GM12878 (cell line): ENCODE results near the gene MCOLN2. TPM values are rescaled to one million over a fixed set of nuclear protein-coding genes. Genes with fewer than 3 reads are reported as not detected.

Experiments
- ATAC-seq: fragments of 200-7000 bp; cut with Tn5 transposase; 3 replicates; pipeline ENCODE4 v1.9.1; 2020; ENCODE audit warnings: mild to moderate bottlenecking, moderate library complexity
- BruUV-seq: library from RNA; stranded (reverse); fragments of 400-500 nt; replicated peaks from 2 replicates; lab custom pipeline; 2021; lab: Mats Ljungman, UMichigan
- CTCF ChIA-PET: fragments of 300-600 bp; sonication (Branson Sonifier 250); formaldehyde crosslinking; extraction: SDS; loops from one replicate; lab custom pipeline; 2021; ENCODE audit warnings: inconsistent platforms; lab: Yijun Ruan, JAX
- POLR2A ChIA-PET: fragments of 350-600 bp; formaldehyde crosslinking; extraction: SDS; loops from one replicate; lab custom pipeline; 2021; ENCODE audit warnings: inconsistent platforms; lab: Charles Lee
- RAD21 ChIA-PET: fragments of 300-600 bp; sonication (Branson Sonifier 250); formaldehyde crosslinking; loops from one replicate; lab custom pipeline; 2023; ENCODE audit warnings: antibody characterized with exemption; ENCODE audit not compliant: unreplicated experiment; lab: Charles Lee
- SMC1A ChIA-PET: fragments of 300-600 bp; sonication (Branson Sonifier 250); formaldehyde crosslinking; loops from one replicate; lab custom pipeline; 2023; ENCODE audit not compliant: unreplicated experiment, uncharacterized antibody; lab: Charles Lee
- DNase-seq: peaks from one replicate; pipeline ENCODE4 v3.0.0-alpha.2; 2011; ENCODE audit warnings: low read depth, low spot score
- FAIRE-seq: peaks from 3 replicates; lab custom pipeline; 2011; peaks lifted over from hg19 to GRCh38; lab: Jason Lieb, UNC
- H2AFZ ChIP-seq: 2 replicates; pipeline ENCODE4 v1.6.0; 2011; ENCODE audit warnings: low read depth, low read length, control low read depth; ENCODE audit not compliant: control insufficient read depth
- H3K27ac ChIP-seq: 2 replicates; pipeline ENCODE4 v1.5.1; 2011; ENCODE audit warnings: control low read depth; ENCODE audit not compliant: control insufficient read depth, insufficient read depth
- H3K27me3 ChIP-seq, 2 experiments: replicated peaks in 1 of 2; 2 replicates each; pipeline versions ENCODE4 v1.6.0 to v1.6.1; 2011; ENCODE audit warnings: low read length in 1 of 2; ENCODE audit not compliant: control insufficient read depth in 2 of 2, insufficient read depth in 2 of 2
- H3K36me3 ChIP-seq, 2 experiments: 2 replicates each; pipeline ENCODE4 v1.5.1; 2011; ENCODE audit warnings: low read length in 1 of 2; ENCODE audit not compliant: control insufficient read depth in 2 of 2, insufficient read depth in 2 of 2
- H3K4me1 ChIP-seq: 2 replicates; pipeline ENCODE4 v1.6.1; 2011; ENCODE audit warnings: mild to moderate bottlenecking, low read length, moderate library complexity, mixed read lengths; ENCODE audit not compliant: control insufficient read depth, insufficient read depth
- H3K4me2 ChIP-seq: 2 replicates; pipeline ENCODE4 v1.6.0; 2011; ENCODE audit warnings: control low read depth; ENCODE audit not compliant: control insufficient read depth, insufficient read depth
- H3K4me3 ChIP-seq: fragments of 200-600 bp; sonication (generic); 2 replicates; pipeline ENCODE4 v1.5.1; 2016
- H3K79me2 ChIP-seq: 2 replicates; pipeline ENCODE4 v1.6.0; 2011; ENCODE audit warnings: low read length; ENCODE audit not compliant: control insufficient read depth, insufficient read depth
- H3K9ac ChIP-seq: 2 replicates; pipeline ENCODE4 v1.8.0; 2011; ENCODE audit warnings: low read length, control low read depth, mixed read lengths; ENCODE audit not compliant: control insufficient read depth, insufficient read depth
- H3K9me3 ChIP-seq: replicated peaks from 3 replicates; pipeline ENCODE4 v1.5.1; 2011; ENCODE audit warnings: mild to moderate bottlenecking, low read length; ENCODE audit not compliant: control insufficient read depth, insufficient read depth
- H4K20me1 ChIP-seq: 2 replicates; pipeline ENCODE4 v1.6.0; 2011; ENCODE audit not compliant: control insufficient read depth, insufficient read depth
- ATF3 ChIP-seq: IDR thresholded peaks from 2 replicates; pipeline ENCODE4 v1.6.1; 2011; ENCODE audit warnings: low read depth, mild to moderate bottlenecking, low read length, moderate library complexity, borderline replicate concordance; ENCODE audit errors: extremely low read depth
- CBFB ChIP-seq: IDR thresholded peaks from 2 replicates; pipeline ENCODE4 v1.6.1; 2016; ENCODE audit warnings: antibody characterized with exemption, low read depth
- CREB1 ChIP-seq: IDR thresholded peaks from 2 replicates; pipeline ENCODE4 v1.6.1; 2012; ENCODE audit warnings: low read depth, mild to moderate bottlenecking, inconsistent platforms
- DPF2 ChIP-seq: fragments of 450-650 bp; IDR thresholded peaks from 2 replicates; pipeline ENCODE4 v1.6.1; 2017; ENCODE audit warnings: mild to moderate bottlenecking
- GABPA ChIP-seq: IDR thresholded peaks from 2 replicates; pipeline ENCODE4 v1.6.1; 2014; ENCODE audit warnings: antibody characterized with exemption, low read depth, mild to moderate bottlenecking, inconsistent platforms
- HDGF ChIP-seq: fragments of 450-650 bp; IDR thresholded peaks from 2 replicates; pipeline ENCODE4 v1.6.1; 2016; ENCODE audit warnings: antibody characterized with exemption
- MTA2 ChIP-seq: fragments of 450-650 bp; IDR thresholded peaks from 2 replicates; pipeline ENCODE4 v1.6.1; 2016; ENCODE audit warnings: low read depth, mild to moderate bottlenecking, moderate library complexity
- MTA3 ChIP-seq: IDR thresholded peaks from 2 replicates; pipeline ENCODE4 v1.6.1; 2012; ENCODE audit warnings: low read length, inconsistent platforms, borderline replicate concordance
- PAX5 ChIP-seq: IDR thresholded peaks from 2 replicates; pipeline ENCODE4 v1.6.1; 2011; ENCODE audit warnings: low read depth, low read length, borderline replicate concordance
- POU2F2 ChIP-seq: IDR thresholded peaks from 3 replicates; pipeline ENCODE4 v1.6.1; 2011; ENCODE audit warnings: low read depth, mild to moderate bottlenecking, low read length, borderline replicate concordance
- RBBP5 ChIP-seq: fragments of 200-600 bp; sonication (generic); conservative IDR thresholded peaks from 2 replicates; pipeline ENCODE4 v1.6.1; 2016
- SMARCA5 ChIP-seq: fragments of 450-650 bp; IDR thresholded peaks from 2 replicates; pipeline ENCODE4 v1.6.1; 2017; ENCODE audit warnings: mild to moderate bottlenecking
- ZNF384 ChIP-seq: IDR thresholded peaks from 2 replicates; pipeline ENCODE4 v1.6.1; 2012; ENCODE audit warnings: low read depth, mild to moderate bottlenecking, low read length, improper control_type of control experiment, borderline replicate concordance
- WGBS: methylation state at CpG from one replicate; pipeline ENCODE4 v1.1.6; 2016; ENCODE audit warnings: low lambda C conversion rate; ENCODE audit not compliant: insufficient replicate concordance, insufficient coverage; ENCODE audit errors: missing lambda C conversion rate; 5-methylcytosine and 5-hydroxymethylcytosine counted together
- in situ Hi-C: fragments of 300-500 bp; cut with MboI; formaldehyde crosslinking; loops from 9 replicates; pipeline ENCODE4 v1.14.3; 2018; ENCODE audit warnings: mixed read lengths
- intact Hi-C: fragments of 100-400 bp; cut with micrococcal nuclease; formaldehyde crosslinking; loops from one replicate; pipeline ENCODE4 v1.14.2; 2022; ENCODE audit not compliant: unreplicated experiment
- polyA plus RNA-seq, 11 experiments: library from polyadenylated mRNA; depleted of rRNA in 4 of 11; unstranded in 6 of 11; stranded (reverse) in 5 of 11; fragments of >200 nt; fragmentation: Nextera tagmentation in 4 of 11; fragmentation: Illumina TruSeq in 1 of 11; extraction: Ambion mirVana in 4 of 11; extraction: Trizol in 1 of 11; gene quantifications; 1 replicate in 1 of 11; 2 replicates in 10 of 11; pipeline versions ENCODE4 v1.2.1 to v1.2.3, GENCODE V29; 2011 to 2016; ENCODE audit warnings: inconsistent platforms in 2 of 11, missing spikeins in 2 of 11, low read depth in 1 of 11
- total RNA-seq, 4 experiments: library from RNA; depleted of rRNA in 3 of 4; stranded (reverse); fragments of >200 nt in 3 of 4; fragmentation: Illumina TruSeq in 1 of 4; extraction: Trizol in 1 of 4; gene quantifications; 2 replicates each; pipeline versions ENCODE4 v1.2.1 to v1.2.3, GENCODE V29; 2013 to 2021
- TF ChIP-seq, protein P1 (sequence below): fragments of 450-650 bp; IDR thresholded peaks from 2 replicates; pipeline ENCODE4 v1.6.1; 2014; ENCODE audit warnings: mild to moderate bottlenecking
- TF ChIP-seq, protein P2 (sequence below): fragments of 450-650 bp; IDR thresholded peaks from 2 replicates; pipeline ENCODE4 v1.6.1; 2018; ENCODE audit warnings: mild to moderate bottlenecking, low read depth, moderate library complexity; ENCODE audit not compliant: partially characterized antibody

Gene MCOLN2
- total and polyA plus RNA-seq, 10 of the 15 experiments (the other 5 are each of a cell fraction or from before 2014, with no cell fraction given) = 25.9 to 233 (median 109) TPM

DNA sequence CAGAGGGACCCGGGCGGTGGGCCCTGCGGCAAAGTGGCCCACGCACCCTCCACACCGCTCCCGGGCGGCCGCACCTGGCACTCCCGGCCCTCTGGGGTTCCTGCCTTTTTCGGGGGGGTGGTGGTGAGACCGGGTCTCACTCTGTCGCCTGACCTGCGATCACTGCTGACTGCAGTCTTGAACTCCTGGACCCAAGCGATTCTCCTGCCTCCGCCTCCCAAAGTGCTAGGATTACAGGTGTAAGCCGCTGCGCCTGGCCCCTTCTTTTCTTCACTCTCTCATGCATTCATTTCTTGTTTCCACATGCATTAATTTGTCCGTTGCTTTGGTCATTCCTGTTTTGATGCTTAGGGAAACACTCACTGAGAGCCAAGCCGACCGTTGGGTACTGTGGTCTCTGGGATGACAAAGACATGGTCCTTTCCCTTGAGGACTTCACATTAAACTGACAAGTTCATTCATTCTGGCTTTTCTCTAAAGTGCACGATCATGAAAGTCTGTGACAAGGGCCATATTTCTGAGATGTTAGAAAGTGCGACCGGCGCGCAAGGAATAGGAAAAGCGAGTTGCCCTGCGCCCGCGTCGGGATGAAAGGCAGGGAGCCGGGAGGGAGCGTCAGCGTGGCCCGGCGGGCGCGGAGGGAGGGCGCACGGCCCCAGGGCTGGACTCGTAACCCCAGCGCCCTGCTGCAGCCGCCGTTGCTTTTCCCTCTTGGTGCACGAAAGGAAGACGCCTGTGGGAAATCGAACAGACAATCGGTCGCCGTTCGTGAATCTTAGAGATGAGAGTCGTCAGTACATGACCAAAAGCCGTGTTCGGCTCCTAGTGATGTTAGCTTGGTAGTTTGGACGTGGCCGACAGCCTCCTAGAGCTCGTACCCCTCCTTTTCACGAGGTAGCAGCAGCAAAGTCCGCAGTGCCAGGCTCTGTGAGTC, 1.0 kb upstream of the MCOLN2 start (continued):
- TF ChIP-seq PAX5 (no peak), SMARCA5 (no peak; the same call in 1 of the 2 replicates), HDGF (no peak), DPF2 (peak; percentile 67; the same call in 1 of the 2 replicates)
- TF ChIP-seq, protein P1, sequence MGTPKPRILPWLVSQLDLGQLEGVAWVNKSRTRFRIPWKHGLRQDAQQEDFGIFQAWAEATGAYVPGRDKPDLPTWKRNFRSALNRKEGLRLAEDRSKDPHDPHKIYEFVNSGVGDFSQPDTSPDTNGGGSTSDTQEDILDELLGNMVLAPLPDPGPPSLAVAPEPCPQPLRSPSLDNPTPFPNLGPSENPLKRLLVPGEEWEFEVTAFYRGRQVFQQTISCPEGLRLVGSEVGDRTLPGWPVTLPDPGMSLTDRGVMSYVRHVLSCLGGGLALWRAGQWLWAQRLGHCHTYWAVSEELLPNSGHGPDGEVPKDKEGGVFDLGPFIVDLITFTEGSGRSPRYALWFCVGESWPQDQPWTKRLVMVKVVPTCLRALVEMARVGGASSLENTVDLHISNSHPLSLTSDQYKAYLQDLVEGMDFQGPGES = no peak

GRCh38 chr1:84995484-84996334, 1.2 kb downstream of the MCOLN2 start:
- no peaks in the 10 kb centered on the region; the same call in 2 of the 3 replicates for H3K9me3 ChIP-seq
- peaks cover 90% of the 10 kb centered on the region for H3K79me2 ChIP-seq
- RAD21 ChIA-PET = interaction anchor here (0.9 to 7.2 kb wide), 10 partner anchors 19 to 66 kb away, joined by 3 to 62 read pairs (median 16); partner anchors contain the start of gene MCOLN3
- FAIRE-seq (peak; percentile 94), DNase-seq (no peak), ATAC-seq (peak; percentile 39)
- POLR2A ChIA-PET = interaction anchor here (0.9 to 3.6 kb wide), 7 partner anchors 12 to 281 kb away, joined by 3 to 48 read pairs (median 6); partner anchors contain the start of gene BCL10
- WGBS = 1% methylated on average over 10 of the region's 10 CpGs
- TSS peak; percentile 47 for BruUV-seq
- H3K4me3 ChIP-seq = peak overlapping the region; percentile 95
- intact Hi-C loops (loop anchor here (1.0 to 10.0 kb wide), 5 partner anchors 25 to 421 kb away; partner anchors contain the start of gene CTBS), in situ Hi-C loops (loop anchor here (25.0 kb wide), 1 partner anchor 1917 kb away; the partner anchor contains the start of genes HS2ST1 and SELENOF)
- no peaks in the 10 kb centered on the region for H3K27me3 ChIP-seq
- H3K4me2 ChIP-seq = peak overlapping the region; percentile 79
- H4K20me1 ChIP-seq = no peaks in the 10 kb centered on the region
- no peak overlapping the region for H2AFZ ChIP-seq
- 0 out of 4 replicates have a peak, but pooled peaks cover 0 to 2% of the 10 kb centered on the region in 2 experiments for H3K36me3 ChIP-seq
- H3K9ac ChIP-seq = peak overlapping the region; percentile 97
- 0 out of 2 replicates have a peak, but pooled peaks cover 3% of the 10 kb centered on the region for H3K4me1 ChIP-seq
- CTCF ChIA-PET = interaction anchor here (1.2 to 3.7 kb wide), 11 partner anchors 11 to 264 kb away, joined by 3 to 49 read pairs (median 5); partner anchors contain the start of gene C1orf52
- H3K27ac ChIP-seq = peak overlapping the region; percentile 99
- SMC1A ChIA-PET = interaction anchor here (1.2 to 4.1 kb wide), 10 partner anchors 11 to 126 kb away, joined by 3 to 61 read pairs (median 12); no protein-coding TSS in a partner anchor
- TF ChIP-seq CBFB (no peak), RBBP5 (no peak), MTA2 (peak; percentile 66), PAX5 (peak; percentile 39; the same call in 1 of the 2 replicates), MTA3 (no peak; the same call in 1 of the 2 replicates), ATF3 (no peak), CREB1 (0 out of 2 replicates have a peak, but pooled peaks have one; percentile 56), GABPA (no peak), POU2F2 (no peak), ZNF384 (no peak; the same call in 1 of the 2 replicates)
- TF ChIP-seq, protein P2, sequence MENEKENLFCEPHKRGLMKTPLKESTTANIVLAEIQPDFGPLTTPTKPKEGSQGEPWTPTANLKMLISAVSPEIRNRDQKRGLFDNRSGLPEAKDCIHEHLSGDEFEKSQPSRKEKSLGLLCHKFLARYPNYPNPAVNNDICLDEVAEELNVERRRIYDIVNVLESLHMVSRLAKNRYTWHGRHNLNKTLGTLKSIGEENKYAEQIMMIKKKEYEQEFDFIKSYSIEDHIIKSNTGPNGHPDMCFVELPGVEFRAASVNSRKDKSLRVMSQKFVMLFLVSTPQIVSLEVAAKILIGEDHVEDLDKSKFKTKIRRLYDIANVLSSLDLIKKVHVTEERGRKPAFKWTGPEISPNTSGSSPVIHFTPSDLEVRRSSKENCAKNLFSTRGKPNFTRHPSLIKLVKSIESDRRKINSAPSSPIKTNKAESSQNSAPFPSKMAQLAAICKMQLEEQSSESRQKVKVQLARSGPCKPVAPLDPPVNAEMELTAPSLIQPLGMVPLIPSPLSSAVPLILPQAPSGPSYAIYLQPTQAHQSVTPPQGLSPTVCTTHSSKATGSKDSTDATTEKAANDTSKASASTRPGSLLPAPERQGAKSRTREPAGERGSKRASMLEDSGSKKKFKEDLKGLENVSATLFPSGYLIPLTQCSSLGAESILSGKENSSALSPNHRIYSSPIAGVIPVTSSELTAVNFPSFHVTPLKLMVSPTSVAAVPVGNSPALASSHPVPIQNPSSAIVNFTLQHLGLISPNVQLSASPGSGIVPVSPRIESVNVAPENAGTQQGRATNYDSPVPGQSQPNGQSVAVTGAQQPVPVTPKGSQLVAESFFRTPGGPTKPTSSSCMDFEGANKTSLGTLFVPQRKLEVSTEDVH = peak; percentile 17
